Sigmoid colon (tissue), 7 donors: ENCODE data around the gene KCNH1. TPM values are rescaled to one million over a fixed set of nuclear protein-coding genes. Genes with fewer than 3 reads are reported as not detected.

Source experiments
- DNase-seq: peaks from one replicate; pipeline ENCODE4 v3.0.0-alpha.2; 2019
- H3K27ac ChIP-seq, 4 donors: fragments of 200-600 bp; sonication (generic); one replicate each; pipeline ENCODE4 v1.5.1; 2016 to 2019; ENCODE audit warnings: mild to moderate bottlenecking in 1 of 4
- H3K27me3 ChIP-seq, 3 donors: fragments of 200-600 bp; sonication (generic); one replicate each; pipeline ENCODE4 v1.5.1; 2019; ENCODE audit warnings: mild to moderate bottlenecking in 1 of 3
- H3K36me3 ChIP-seq, 4 donors: fragments of 200-600 bp; sonication (generic); one replicate each; pipeline ENCODE4 v1.5.1; 2016 to 2019
- H3K4me1 ChIP-seq, 4 donors: fragments of 200-600 bp; sonication (generic); one replicate each; pipeline ENCODE4 v1.5.1; 2017 to 2019
- H3K4me3 ChIP-seq, 4 donors: fragments of 200-600 bp; sonication (generic); one replicate each; pipeline ENCODE4 v1.5.1; 2017 to 2019; ENCODE audit warnings: mild to moderate bottlenecking in 2 of 4, moderate library complexity in 1 of 4
- H3K9me3 ChIP-seq, 4 donors: fragments of 200-600 bp in 3 of 4; sonication (generic) in 3 of 4; one replicate each; pipeline versions ENCODE4 v1.5.1 to v1.6.1; 2013 to 2019
- EP300 ChIP-seq, 4 donors: sonication (generic); formaldehyde crosslinking; IDR thresholded peaks; one replicate each; pipeline ENCODE4 v1.6.1; 2017; ENCODE audit warnings: antibody characterized with exemption in 4 of 4
- POLR2A ChIP-seq, 2 donors: fragments of 450-650 bp; IDR thresholded peaks; one replicate each; pipeline ENCODE4 v1.6.1; 2016; ENCODE audit warnings: antibody characterized with exemption in 2 of 2, mild to moderate bottlenecking in 2 of 2, moderate library complexity in 2 of 2
- POLR2AphosphoS5 ChIP-seq, 4 donors: sonication (generic); formaldehyde crosslinking; IDR thresholded peaks; one replicate each; pipeline ENCODE4 v1.6.1; 2017; ENCODE audit warnings: antibody characterized with exemption in 4 of 4
- WGBS, 2 donors: extraction: QIAGEN DNeasy Blood & Tissue Kit; methylation state at CpG; one replicate each; pipeline ENCODE4 v1.1.7; 2013; 5-methylcytosine and 5-hydroxymethylcytosine counted together
- intact Hi-C: fragments of 100-400 bp; cut with DNase I; formaldehyde crosslinking; loops from one replicate; pipeline ENCODE4 v1.15.1; 2023
- polyA plus RNA-seq, 3 donors: library from polyadenylated mRNA; stranded (reverse); fragments of 200-250 nt; gene quantifications; one replicate each; pipeline ENCODE4 v1.2.3, GENCODE V29; 2013
- total RNA-seq, 4 donors: library from RNA; depleted of rRNA; stranded (reverse); fragments of >200 nt; gene quantifications; one replicate each; pipeline ENCODE4 v1.1.0, GENCODE V29; 2016
- TF ChIP-seq, protein P1 (sequence below), 4 experiments: fragments of 450-650 bp in 3 of 4; fragments of 200-600 bp in 1 of 4; IDR thresholded peaks; one replicate each; pipeline ENCODE4 v1.5.1; 2016 to 2019; ENCODE audit warnings: antibody characterized with exemption in 4 of 4, mild to moderate bottlenecking in 3 of 4, moderate library complexity in 2 of 4
- donor health status: healthy with polysubstance abuse.
- donor health status: Bipolar disorder and iron deficiency.
- donor health status: healthy.

The KCNH1 gene
- total and polyA plus RNA-seq, 7 donors = 0.23 to 3.1 (median 0.55) TPM; not detected in 2

DNA sequence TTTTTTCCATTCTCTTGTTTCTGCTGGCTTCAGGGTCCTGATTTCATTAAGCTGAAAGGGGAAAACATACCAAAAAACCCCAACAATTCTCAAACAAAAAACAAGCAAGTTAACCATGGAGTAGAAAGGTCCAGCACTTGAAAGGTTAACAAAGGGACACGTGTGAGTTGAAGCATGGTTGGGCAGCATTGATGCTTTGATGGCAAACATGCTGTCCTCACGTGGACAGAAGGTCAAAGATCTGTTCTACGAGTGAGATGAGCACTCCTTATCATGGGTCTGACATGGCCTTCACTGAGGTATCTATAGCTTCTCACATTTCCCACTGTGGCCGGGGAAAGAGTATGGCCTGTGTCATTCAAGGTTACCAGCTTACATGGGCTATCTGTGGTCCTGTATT is 410.3 kb downstream of the KCNH1 start:
- Histone ChIP-seq H3K4me3 (no peak overlapping the region), H3K27ac (no peak overlapping the region), H3K36me3 (no peaks in the 10 kb centered on the region), H3K4me1 (no peaks in the 10 kb centered on the region), H3K9me3 (peaks cover 0 to 2% (median 0%) of the 10 kb centered on the region in 4 donors), H3K27me3 (no peaks in the 10 kb centered on the region)
- intact Hi-C loops = no loop called here
- no peak for DNase-seq
- TF ChIP-seq POLR2AphosphoS5 (IDR thresholded peaks at IDR 0.05) (no peak), EP300 (IDR thresholded peaks at IDR 0.05) (no peak)
- TF ChIP-seq, protein P1, sequence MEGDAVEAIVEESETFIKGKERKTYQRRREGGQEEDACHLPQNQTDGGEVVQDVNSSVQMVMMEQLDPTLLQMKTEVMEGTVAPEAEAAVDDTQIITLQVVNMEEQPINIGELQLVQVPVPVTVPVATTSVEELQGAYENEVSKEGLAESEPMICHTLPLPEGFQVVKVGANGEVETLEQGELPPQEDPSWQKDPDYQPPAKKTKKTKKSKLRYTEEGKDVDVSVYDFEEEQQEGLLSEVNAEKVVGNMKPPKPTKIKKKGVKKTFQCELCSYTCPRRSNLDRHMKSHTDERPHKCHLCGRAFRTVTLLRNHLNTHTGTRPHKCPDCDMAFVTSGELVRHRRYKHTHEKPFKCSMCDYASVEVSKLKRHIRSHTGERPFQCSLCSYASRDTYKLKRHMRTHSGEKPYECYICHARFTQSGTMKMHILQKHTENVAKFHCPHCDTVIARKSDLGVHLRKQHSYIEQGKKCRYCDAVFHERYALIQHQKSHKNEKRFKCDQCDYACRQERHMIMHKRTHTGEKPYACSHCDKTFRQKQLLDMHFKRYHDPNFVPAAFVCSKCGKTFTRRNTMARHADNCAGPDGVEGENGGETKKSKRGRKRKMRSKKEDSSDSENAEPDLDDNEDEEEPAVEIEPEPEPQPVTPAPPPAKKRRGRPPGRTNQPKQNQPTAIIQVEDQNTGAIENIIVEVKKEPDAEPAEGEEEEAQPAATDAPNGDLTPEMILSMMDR (IDR thresholded peaks at IDR 0.05) = no peak
- 29 to 55% methylated on average over 4 of the region's 4 CpGs for WGBS, 2 donors

DNA sequence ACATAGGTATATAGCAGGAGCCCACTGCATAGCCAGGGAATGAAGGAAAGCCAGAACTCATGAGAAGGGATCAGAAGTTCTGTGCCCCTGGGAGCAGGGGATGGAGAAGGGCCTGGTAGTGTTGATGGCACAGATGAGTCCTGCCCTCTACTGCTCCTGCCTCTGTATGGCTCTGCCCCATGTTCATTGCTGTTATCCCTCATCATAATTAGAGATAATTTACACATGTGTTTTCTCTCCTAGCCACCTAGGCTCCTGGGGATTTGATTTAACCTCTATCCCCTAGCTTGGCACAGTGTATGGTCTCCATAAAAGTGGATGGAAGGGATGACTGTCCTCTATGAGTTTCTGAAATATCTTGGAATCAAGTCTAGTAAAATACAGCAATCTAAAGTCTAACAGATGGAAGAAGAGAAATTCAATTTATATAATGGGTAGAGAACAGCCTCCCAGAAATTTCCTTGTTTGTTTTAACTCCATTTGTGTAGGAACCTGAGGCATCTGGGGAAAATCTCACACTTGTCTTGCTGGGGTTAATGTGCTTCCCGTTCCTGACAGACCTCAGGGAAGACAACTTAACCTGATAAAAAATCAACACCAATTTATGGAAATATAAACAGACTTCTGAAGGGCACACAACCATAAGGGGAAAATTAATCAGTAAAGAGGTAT is 411.4 kb downstream of the KCNH1 start:
- whole genome bisulfite sequencing, 2 donors = 23 to 55% methylated on average over 1 of the region's 1 CpG
- Histone ChIP-seq H3K36me3 (no peaks in the 10 kb centered on the region), H3K27ac (no peak overlapping the region), H3K4me3 (no peak overlapping the region), H3K4me1 (no peaks in the 10 kb centered on the region), H3K27me3 (no peaks in the 10 kb centered on the region), H3K9me3 (peaks cover 0 to 2% (median 0%) of the 10 kb centered on the region in 4 donors)
- TF ChIP-seq POLR2AphosphoS5 (IDR thresholded peaks at IDR 0.05) (no peak), POLR2A (IDR thresholded peaks at IDR 0.05) (no peak), EP300 (IDR thresholded peaks at IDR 0.05) (no peak)
- TF ChIP-seq, protein P1 (IDR thresholded peaks at IDR 0.05) = no peak
- no peak for DNase-seq
- intact Hi-C loops = no loop called here

DNA sequence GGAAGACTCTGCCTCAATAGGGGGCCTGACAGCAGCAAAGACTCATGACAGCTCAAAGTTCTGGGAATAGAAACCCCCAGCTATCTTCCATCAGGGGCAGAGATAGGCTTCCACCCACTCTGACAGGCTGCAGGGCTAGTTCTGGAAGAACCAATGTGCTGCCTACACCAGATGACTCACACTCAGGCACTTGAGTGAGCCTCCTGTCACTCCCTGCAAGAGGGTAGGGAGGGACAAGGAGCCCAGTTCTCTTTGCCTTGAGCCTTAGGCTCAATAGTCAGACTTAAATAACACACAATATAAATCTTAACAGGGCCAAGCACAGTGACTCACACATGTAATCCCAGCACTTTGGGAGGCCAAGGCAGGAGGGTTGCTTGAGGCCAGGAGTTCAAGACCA is 418.9 kb downstream of the KCNH1 start:
- no peak overlapping the region for H3K27ac ChIP-seq
- H3K4me3 ChIP-seq = no peak overlapping the region
- H3K36me3 ChIP-seq = no peaks in the 10 kb centered on the region
- no peaks in the 10 kb centered on the region for H3K9me3 ChIP-seq
- TF ChIP-seq EP300 (IDR thresholded peaks at IDR 0.05) (no peak), POLR2AphosphoS5 (IDR thresholded peaks at IDR 0.05) (no peak), POLR2A (IDR thresholded peaks at IDR 0.05) (no peak)
- TF ChIP-seq, protein P1 (IDR thresholded peaks at IDR 0.05) = no peak
- no peak for DNase-seq
- intact Hi-C loops = no loop called here
- H3K4me1 ChIP-seq = no peaks in the 10 kb centered on the region
- H3K27me3 ChIP-seq = no peaks in the 10 kb centered on the region

DNA sequence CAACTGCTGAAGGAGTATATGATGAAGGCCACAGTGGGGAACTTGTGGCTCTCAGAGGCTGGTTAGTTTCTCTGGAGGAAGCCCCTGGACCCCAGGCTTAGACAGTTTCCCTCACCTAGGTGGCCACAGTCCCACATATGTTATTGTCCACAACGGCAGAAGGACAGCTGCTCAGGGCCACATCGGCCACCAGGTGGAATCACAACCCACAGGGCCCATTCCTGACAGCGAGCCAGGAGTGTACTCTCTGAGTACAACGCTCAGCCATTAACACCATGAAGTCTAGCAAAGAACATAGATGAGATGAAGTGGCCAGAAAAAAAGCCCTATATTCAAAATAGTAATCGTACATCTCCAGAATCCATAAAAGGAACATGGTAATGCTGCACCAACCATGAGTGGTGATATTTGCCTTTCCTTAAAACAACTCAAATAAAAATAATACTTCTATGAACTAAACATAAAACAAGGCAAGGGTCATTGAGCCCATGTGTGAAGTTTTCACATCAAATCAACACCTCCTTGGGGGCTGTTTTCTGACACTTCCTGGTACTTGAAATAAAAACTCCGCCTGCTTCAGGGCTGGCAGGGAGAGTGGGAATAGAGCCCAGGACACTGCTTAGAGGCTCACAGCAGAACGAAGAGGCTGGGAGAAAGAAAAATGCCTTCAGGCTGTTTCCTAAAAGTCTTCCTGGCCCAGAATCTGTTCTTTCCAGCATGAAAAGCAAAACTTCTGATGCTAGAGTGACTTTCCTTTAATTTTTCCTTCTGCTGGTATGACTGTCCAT is 421.9 kb downstream of the KCNH1 start:
- no peak for DNase-seq
- no peaks in the 10 kb centered on the region for H3K9me3 ChIP-seq
- H3K4me1 ChIP-seq = no peaks in the 10 kb centered on the region
- intact Hi-C loops = no loop called here
- TF ChIP-seq EP300 (IDR thresholded peaks at IDR 0.05) (no peak), POLR2AphosphoS5 (IDR thresholded peaks at IDR 0.05) (no peak), POLR2A (IDR thresholded peaks at IDR 0.05) (no peak)
- TF ChIP-seq, protein P1 (IDR thresholded peaks at IDR 0.05) = no peak
- no peaks in the 10 kb centered on the region for H3K36me3 ChIP-seq
- H3K27ac ChIP-seq = no peak overlapping the region
- H3K4me3 ChIP-seq = no peak overlapping the region
- no peaks in the 10 kb centered on the region for H3K27me3 ChIP-seq
- 82 to 83% methylated on average over 7 of the region's 7 CpGs for WGBS, 2 donors
